Measurements from ENCODE around the gene PRRC2A.

PRRC2A gene

GRCh38 chr6:31683591-31683990 lies 63.1 kb downstream of the PRRC2A start:
- H3K27me3 ChIP-seq (ENCODE audit: control insufficient read depth, insufficient read depth, low read length) = no peaks in the 10 kb centered on the region
- H3K9ac ChIP-seq = no peak overlapping the region
- no peaks in the 10 kb centered on the region for H3K36me3 ChIP-seq (ENCODE audit: control insufficient read depth, insufficient read depth, low read length)
- peak overlapping the region; percentile 82 for H2AFZ ChIP-seq
- H3K4me1 ChIP-seq = peaks cover 9% of the 10 kb centered on the region
- no peaks in the 10 kb centered on the region for H3K79me2 ChIP-seq
- no peaks in the 10 kb centered on the region for H3K9me3 ChIP-seq (ENCODE audit: control insufficient read depth, low read length)
- peak overlapping the region; percentile 60 for H3K4me3 ChIP-seq (ENCODE audit: low read depth, low read length)
- H3K27ac ChIP-seq = peak overlapping the region; percentile 66
- H3K4me2 ChIP-seq (ENCODE audit: low read length) = peak overlapping the region; percentile 47
- TF ChIP-seq, protein P1, sequence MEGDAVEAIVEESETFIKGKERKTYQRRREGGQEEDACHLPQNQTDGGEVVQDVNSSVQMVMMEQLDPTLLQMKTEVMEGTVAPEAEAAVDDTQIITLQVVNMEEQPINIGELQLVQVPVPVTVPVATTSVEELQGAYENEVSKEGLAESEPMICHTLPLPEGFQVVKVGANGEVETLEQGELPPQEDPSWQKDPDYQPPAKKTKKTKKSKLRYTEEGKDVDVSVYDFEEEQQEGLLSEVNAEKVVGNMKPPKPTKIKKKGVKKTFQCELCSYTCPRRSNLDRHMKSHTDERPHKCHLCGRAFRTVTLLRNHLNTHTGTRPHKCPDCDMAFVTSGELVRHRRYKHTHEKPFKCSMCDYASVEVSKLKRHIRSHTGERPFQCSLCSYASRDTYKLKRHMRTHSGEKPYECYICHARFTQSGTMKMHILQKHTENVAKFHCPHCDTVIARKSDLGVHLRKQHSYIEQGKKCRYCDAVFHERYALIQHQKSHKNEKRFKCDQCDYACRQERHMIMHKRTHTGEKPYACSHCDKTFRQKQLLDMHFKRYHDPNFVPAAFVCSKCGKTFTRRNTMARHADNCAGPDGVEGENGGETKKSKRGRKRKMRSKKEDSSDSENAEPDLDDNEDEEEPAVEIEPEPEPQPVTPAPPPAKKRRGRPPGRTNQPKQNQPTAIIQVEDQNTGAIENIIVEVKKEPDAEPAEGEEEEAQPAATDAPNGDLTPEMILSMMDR (IDR thresholded peaks at IDR 0.05) = no peak

GRCh38 chr6:31686483-31686882 lies 66.0 kb downstream of the PRRC2A start:
- no peaks in the 10 kb centered on the region for H3K27me3 ChIP-seq (ENCODE audit: control insufficient read depth, insufficient read depth, low read length)
- no peak overlapping the region for H3K9ac ChIP-seq
- no peak overlapping the region for H3K4me2 ChIP-seq (ENCODE audit: low read length)
- no peaks in the 10 kb centered on the region for H3K4me1 ChIP-seq
- no peak overlapping the region for H2AFZ ChIP-seq
- H3K36me3 ChIP-seq (ENCODE audit: control insufficient read depth, insufficient read depth, low read length) = no peaks in the 10 kb centered on the region
- H3K4me3 ChIP-seq (ENCODE audit: low read depth, low read length) = no peak overlapping the region
- no peak overlapping the region for H3K27ac ChIP-seq
- no peaks in the 10 kb centered on the region for H3K9me3 ChIP-seq (ENCODE audit: control insufficient read depth, low read length)
- H3K79me2 ChIP-seq = no peaks in the 10 kb centered on the region
- TF ChIP-seq, protein P1 (IDR thresholded peaks at IDR 0.05) = no peak

GRCh38 chr6:31687321-31687720 lies 66.8 kb downstream of the PRRC2A start:
- Histone ChIP-seq H3K79me2 (no peaks in the 10 kb centered on the region), H3K27me3 (ENCODE audit: control insufficient read depth, insufficient read depth, low read length) (no peaks in the 10 kb centered on the region), H3K9ac (no peak overlapping the region), H3K36me3 (ENCODE audit: control insufficient read depth, insufficient read depth, low read length) (no peaks in the 10 kb centered on the region), H3K4me3 (ENCODE audit: low read depth, low read length) (no peak overlapping the region), H3K4me2 (ENCODE audit: low read length) (no peak overlapping the region), H2AFZ (no peak overlapping the region), H3K27ac (no peak overlapping the region), H3K4me1 (no peaks in the 10 kb centered on the region), H3K9me3 (ENCODE audit: control insufficient read depth, low read length) (no peaks in the 10 kb centered on the region)
- TF ChIP-seq, protein P1 (IDR thresholded peaks at IDR 0.05) = no peak
